Fibroblast of skin of left quadriceps (primary cell): ENCODE measurements around the gene KREMEN2.

Experiments used
- DNase-seq, 2 experiments: peaks; one replicate each; pipeline ENCODE4 v3.0.0-alpha.2; 2013; ENCODE audit warnings: low read depth in 2 of 2

The KREMEN2 gene

DNA sequence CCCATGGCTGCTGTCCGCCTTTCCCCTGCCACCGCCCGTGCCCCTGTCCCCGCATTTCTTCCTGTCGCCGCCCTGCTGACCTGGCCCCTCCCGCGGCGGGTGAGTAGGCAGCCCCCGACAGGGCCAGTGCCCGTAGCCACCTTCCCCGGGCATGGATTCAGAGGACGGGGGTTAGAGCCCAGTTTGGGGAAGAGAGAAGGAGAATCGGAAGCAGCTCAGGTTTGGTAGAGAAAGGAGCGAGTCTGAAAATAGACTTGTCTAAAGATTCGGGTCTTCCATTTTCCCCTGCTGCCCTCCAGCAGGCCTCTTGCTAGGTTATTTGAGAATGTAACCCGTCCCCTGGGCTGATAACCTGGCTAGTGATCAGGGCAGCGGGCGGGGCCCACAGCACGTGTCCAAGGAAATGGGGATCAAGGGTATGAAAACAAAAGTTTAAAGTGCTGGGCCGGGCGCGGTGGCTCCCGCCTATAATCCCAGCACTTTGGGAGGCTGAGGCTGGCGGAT, 40.8 kb downstream of the KREMEN2 start:
- DNase-seq, result no peak

DNA sequence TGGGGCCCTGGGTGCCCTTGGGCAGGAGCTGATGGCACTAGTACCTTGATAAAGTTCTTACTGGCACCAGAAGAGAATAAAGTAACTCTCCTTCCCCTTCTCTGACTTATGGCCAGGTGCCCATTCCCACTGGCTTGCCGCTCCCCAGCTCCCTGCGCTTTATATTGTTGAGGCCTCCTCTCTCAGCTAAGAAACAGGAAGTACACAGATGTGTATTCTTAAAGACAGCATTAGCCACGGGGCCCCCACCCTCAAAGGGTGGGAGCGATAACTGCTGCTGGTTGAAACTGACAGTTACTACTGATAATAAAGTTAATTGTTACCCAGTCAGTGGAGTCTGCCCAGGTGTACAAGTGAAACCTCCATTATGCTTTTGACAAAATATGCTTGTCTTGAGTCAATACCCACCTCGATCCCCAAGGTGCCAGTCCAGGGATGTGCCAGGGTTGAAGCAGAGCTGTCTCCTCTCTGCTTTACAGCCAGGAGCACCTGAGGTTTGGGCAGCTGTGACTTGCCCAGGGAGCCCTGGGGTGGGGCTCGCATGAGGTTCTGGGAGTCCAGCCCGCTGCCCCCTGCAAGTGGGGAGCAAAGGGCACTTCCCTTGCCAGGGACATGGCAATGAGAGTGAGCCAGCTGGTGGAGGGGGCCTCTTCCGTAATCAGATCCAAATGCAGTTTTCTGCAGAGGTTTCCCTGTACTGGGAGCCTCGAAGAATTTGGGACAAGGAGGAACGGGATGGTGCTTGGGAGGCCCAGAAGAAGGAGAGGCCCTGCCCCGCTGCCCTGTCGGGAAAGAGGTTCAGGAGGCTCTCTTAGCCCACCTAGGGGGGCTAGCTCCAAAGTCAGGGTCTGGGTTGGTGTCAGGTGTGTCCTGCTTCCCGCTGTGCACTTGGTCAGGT, 43.2 kb downstream of the KREMEN2 start:
- no peak for DNase-seq

DNA sequence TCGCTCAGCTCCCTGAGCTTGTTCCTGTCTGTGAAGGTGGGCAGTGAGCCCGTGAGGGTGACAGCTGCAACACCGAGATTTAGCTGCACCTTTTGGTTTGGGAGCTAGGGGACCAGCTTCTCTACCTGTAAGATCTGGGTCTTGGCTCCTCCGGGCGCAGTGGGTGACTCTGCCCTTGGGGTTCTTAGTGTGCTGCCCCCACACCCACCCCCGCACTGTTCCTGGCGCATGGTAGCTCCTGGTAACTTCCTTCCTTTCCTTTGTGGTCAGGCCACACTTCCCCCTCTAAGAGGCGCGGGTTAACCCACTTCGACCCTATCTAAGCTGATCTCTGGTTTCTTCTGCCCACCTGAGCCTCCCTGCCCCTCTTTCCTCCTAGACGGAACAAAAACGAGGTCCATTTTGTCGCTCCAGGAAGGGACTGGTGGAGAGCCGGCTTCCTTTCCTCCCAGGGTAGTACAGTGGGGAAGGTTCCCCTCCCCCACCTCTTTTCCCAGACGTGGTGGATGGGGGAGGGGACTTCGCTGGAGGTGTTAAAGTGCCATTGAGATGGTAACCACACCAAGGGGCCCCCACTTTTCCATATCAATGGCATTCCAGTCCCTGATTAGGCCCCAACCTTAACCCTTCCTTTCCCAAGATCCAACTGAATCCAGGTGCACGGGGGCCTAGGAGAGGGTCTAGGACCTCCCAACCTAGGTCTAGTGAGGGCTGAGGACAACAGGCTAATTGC, 44.0 kb downstream of the KREMEN2 start:
- DNase-seq, result no peak

DNA sequence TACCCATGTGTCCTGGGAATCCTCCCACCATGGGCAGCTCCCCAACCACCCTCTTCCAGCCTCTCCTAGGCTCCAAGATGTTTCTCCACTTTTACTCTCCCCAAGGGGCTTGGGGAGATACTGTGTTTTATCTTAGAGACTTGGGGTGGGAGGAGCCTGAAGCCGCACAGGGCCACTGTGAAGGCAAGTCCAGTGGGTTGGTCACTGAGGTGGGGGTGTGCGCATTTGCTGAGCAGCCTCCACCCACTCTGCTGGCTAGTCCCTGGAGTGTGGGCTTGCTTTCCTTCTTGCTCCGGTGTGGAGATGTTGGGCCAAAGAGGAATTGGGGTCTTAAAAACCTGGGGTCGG, 44.6 kb downstream of the KREMEN2 start:
- DNase-seq, result no peak

DNA sequence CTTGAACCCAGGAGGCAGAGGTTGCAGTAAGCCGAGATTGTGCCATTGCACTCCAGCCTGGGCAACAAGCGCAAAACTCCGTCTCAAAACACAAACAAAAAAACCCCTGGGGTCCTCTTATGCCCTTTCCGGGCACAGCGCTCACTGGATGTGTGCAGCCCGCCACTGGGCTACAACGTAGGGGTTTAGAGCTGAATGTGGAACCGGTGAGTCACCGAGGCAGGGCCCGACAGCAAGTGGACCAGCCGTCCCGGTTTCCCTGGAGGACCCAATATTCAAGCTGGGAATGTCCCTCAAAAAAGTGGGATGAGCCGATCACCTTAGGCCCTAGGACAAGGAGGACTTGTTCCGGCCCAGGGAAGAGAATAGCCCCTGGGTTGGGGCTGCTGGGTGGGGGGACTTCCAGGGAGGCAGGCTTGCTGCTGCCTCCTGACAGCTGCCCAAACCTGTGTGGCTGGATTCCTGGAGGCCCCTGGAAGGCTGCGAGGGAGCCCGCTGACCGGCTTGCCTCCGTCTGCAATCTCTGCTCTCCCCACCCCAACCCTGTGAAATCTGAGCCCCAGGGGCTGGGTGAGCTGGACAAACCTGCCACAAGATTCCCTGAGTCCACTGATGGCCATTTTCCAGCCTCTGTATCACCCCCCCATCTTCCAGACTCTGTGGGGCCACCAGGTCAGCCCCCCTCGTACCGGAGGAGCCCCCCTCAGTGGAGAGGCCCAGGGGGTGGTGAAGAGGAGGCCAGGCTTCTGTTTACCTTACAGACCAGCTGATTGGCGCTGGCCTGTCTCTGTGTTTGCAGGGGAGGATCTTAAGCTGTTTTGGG, 45.7 kb downstream of the KREMEN2 start:
- no peak for DNase-seq

DNA sequence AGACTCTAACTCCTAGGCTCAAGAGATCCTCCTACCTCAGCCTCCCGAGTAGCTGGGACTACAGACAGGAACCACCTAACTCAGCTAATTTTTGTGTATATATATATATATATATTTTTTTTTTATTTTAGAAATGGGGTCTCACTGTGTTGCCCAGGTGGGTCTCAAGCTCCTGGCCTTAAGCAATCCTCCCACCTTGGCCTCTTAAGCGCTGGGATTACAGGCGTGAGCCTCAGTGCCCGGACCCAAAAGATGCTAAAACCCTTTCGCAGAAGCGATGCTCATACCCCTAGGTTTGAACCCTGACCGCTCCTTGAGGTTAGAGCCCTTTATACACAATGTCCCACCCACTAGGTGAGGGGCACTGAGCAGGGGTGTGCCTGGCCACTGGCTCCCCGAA, 46.4 kb downstream of the KREMEN2 start:
- no peak for DNase-seq

DNA sequence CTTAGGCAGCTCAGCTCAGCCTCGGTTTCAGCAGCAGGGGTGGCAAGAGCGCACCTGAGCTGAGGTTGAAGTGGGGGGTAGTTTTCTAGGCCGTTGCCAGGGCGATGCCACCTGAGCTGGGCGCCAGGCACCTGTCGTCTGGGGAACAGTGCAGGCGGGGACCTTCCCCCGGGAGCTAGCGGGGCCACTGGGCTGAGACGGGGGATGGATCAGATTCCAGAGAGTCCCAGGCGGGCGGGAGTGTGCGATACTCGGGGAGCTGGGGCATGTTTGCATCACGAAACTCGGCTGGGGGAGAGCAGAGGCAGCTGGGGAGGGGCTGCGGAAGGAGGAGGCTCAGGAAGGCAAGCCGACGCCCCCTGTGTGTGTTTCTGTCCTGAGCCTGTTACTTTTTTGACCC, 48.2 kb downstream of the KREMEN2 start:
- DNase-seq, result no peak

DNA sequence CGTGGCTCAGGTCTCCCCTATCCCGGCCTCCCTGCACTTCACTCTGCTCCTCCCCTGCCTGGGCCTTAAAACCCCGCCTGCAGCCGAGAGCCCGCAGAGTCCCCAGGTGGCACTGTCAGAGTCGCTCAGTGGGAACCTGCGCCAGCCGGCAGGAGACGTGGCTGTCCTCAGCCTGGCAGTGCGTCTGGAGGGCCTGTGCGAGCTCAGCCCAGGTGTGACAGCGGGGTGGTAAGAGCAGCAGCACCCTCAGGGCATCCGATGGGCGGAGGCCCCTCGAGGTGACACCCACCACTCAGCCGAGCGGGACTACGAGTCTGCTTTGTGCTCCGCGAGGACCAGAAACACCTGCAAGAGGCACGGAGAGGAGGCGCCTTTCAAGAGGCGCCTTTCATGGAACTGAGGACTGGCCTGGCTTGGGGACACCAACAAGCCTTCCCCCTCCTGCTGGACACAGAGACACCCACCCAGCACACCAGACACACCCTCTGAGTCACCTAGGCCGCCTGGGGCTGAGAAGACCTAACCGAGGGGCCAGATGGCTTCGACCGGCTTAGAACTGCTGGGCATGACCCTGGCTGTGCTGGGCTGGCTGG, 48.8 kb downstream of the KREMEN2 start, which contains the start of gene CLDN9:
TSS of gene CLDN9 (plus strand) at position 96 of the 593 bp plus-strand sequence. CDS start at position 536, 440 bp downstream.
- DNase-seq, result no peak

DNA sequence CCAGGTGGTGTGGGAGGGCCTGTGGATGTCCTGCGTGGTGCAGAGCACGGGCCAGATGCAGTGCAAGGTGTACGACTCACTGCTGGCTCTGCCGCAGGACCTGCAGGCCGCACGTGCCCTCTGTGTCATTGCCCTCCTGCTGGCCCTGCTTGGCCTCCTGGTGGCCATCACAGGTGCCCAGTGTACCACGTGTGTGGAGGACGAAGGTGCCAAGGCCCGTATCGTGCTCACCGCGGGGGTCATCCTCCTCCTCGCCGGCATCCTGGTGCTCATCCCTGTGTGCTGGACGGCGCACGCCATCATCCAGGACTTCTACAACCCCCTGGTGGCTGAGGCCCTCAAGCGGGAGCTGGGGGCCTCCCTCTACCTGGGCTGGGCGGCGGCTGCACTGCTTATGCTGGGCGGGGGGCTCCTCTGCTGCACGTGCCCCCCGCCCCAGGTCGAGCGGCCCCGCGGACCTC, 49.4 kb downstream of the KREMEN2 start:
- DNase-seq, result no peak

DNA sequence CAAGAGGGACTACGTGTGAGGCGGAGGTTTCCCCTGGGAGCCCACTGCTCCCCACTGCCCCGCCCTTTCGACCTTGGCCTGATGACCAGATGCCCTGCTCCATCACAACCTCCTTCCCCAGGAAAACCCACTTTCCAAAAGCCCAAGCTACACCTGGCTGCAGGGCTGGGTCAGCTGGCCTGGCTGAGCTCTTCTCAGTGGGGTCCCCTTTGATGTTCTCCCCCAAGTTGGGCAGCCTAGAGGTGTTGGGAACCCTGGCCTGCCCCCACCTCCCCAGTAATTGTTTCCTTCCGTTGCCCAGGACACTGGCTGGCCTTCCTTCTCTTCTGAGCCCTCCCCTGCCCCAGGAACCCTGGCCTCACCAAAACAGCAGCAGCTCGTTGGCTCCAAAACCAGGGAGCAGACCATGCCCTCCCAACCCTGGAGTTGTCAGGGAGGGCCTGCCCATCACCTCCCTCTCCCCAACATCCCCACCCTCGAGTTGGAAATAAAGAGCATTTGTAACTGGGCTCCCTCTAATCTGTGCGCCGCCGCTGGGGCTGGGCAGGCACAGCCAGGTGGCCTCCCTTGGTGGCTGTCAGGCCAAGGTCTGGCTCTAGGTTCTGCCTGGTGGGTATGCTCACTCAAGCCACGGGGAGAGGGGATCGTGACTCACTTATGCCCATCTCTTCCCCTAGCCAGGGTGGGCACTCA, 50.1 kb downstream of the KREMEN2 start:
- DNase-seq, result no peak

DNA sequence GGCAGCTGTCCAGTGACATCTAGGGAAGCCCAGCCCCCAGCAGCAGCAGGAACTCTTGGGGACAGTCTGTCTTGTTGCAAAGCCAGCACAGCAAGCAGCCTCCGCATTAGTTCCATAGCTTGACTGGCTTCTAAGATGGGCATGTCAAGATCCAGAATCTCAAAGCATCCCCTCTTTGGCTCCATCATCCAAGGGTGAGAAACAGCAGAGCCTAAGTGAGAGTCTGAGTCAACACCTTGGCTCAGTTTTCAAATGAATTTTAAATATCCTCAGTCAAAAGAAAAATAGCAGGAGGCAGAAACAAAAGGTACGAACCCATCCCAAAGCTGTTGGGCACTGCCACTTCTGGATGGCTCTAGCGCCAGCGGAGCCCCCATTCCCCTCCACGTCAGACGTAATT, 50.9 kb downstream of the KREMEN2 start:
- DNase-seq, result no peak

DNA sequence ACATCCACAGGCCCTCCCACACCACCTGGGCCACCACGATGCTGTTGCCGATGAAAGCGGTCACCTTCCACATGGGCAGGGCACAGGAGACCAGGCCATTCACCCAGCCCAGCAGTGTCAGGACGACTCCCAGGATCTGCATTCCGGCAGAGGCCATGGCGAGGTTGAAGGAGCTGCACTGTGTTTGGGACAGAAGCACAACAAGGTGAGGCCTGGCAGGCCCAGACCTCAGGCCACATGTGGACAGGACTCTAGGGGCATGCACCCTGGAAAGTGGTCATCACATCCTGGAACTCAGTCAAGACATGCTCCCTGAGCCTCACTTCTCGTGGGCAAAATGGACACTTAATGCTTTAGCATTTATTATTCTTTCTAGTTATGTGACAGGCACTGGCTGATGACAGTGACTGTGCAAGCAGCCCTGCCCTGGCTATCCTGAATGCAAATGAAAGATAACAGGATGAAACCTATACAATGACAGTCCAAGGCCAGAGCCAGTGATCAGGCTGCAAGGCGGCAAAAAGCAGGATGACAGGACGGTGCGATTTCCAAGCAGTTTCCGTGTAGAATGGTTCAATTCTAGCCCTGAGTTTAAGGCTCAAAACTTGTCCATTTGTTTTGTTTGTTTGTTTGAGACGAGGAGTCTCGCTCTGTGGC, 51.9 kb downstream of the KREMEN2 start:
- DNase-seq, result no peak

DNA sequence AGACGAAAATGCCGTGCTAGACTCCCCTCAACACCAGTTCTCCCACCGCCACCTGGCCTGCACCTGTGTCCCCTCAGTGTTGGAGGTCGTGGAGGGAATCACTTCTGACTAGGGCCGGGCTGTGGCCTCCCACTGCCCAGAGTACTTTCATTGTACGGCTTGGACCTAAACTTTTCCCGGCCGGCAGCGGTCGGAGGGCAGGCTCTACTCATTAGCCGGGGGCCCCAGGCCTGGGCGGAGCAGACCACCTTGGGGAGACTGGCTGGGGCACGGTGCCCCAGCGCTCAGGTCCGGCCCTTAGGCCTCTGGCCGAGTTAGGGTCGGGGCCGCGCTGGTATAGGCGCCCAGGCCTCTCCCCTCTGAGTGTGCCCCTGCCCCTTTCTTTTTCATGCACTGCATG, 53.3 kb downstream of the KREMEN2 start:
- DNase-seq, result no peak
